Hepatocyte (in vitro differentiated cells): ENCODE measurements around the gene TANC1.

ENCODE experiments used
- CTCF ChIP-seq: fragments of 200-600 bp; sonication (generic); IDR thresholded peaks from 2 replicates; pipeline ENCODE4 v1.5.1; 2016; ENCODE audit warnings: antibody characterized with exemption, mild to moderate bottlenecking; ENCODE audit not compliant: poor library complexity
- EZH2phosphoT487 ChIP-seq: fragments of 200-600 bp; sonication (generic); IDR thresholded peaks from one replicate; pipeline ENCODE4 v1.6.1; 2018; ENCODE audit warnings: antibody characterized with exemption, mild to moderate bottlenecking, low read depth, moderate library complexity; ENCODE audit not compliant: unreplicated experiment, severe bottlenecking

GRCh38 chr2:159252905-159253304, 284.5 kb downstream of the TANC1 start:
- TF ChIP-seq CTCF = no peak
- no peak for TF ChIP-seq EZH2phosphoT487
